HFFc6 (cell line): ENCODE measurements around the gene TJP1. TPM values are rescaled to one million over a fixed set of nuclear protein-coding genes. Genes with fewer than 3 reads are reported as not detected.

Experiments
- DNase-seq: peaks from one replicate; pipeline ENCODE4 v3.0.0-alpha.2; 2018
- H3K27ac Mint-ChIP-seq: 2 replicates; pipeline ENCODE4 v1.8.0; 2020; ENCODE audit warnings: mild to moderate bottlenecking, mixed read lengths
- H3K27me3 Mint-ChIP-seq: 2 replicates; pipeline ENCODE4 v1.8.0; 2021; ENCODE audit warnings: mild to moderate bottlenecking, moderate library complexity, mixed read lengths; ENCODE audit not compliant: insufficient read depth
- H3K36me3 Mint-ChIP-seq: 2 replicates; pipeline ENCODE4 v1.8.0; 2021; ENCODE audit warnings: low read depth, mixed read lengths
- H3K4me1 Mint-ChIP-seq: 2 replicates; pipeline ENCODE4 v1.8.0; 2020; ENCODE audit warnings: low read depth, mixed read lengths
- H3K4me3 Mint-ChIP-seq: 2 replicates; pipeline ENCODE4 v1.8.0; 2020; ENCODE audit warnings: mild to moderate bottlenecking, moderate library complexity, mixed read lengths
- H3K9me3 Mint-ChIP-seq: 2 replicates; pipeline ENCODE4 v1.8.0; 2020; ENCODE audit warnings: mild to moderate bottlenecking, mixed read lengths
- total RNA-seq, 6 experiments: library from RNA; stranded (reverse); fragmentation: NEBNext Ultra II Directional; extraction: Animal tissue kit (Norgen Biotek cat#: 25700); gene quantifications; 2 replicates in 1 of 6; 3 replicates in 5 of 6; pipeline ENCODE4 v1.2.3, GENCODE V29; 2021
- TF ChIP-seq, protein P1 (sequence below): fragments of 200-600 bp; sonication (generic); IDR thresholded peaks from 2 replicates; pipeline ENCODE4 v1.5.0; 2021; ENCODE audit warnings: antibody characterized with exemption, mild to moderate bottlenecking

TJP1 gene
- total RNA-seq, 6 experiments from 2014 or later: 60.1 to 76.3 (median 70.4) TPM

DNA sequence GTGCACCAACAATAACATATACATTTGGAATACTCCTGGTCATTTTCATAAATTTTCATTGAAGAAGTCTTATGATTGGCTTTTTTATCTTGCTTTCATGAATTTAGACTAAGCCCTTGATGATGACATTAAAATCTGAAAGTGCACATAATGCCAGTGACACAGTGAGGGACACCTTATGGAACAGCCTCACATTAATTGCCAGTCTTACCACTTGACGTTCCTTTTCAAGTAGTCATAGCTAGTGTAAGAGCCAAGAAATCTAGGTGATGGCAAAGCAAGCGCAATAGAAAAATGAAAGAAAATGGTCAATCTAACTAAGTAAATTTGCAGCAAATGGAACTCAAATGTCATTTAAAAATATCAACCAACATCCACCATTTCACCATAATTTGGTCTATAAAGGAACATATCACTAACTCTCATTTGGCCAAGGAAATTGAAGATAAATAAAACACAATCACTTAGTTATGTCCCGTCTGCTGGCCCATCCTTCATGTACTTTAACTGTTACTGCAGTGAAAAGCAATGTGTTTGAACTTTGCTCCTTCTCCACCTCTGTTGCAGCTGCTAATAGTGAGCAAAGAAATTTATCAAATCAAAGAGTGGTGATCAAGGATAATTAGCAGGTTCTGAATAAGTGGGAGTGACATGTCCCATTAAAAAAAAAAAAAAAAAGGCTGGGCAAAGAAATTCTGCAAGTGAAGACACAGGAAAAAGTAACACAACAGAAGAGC, 110.0 kb downstream of the TJP1 start:
- Mint-ChIP-seq H3K9me3 (no peaks in the 10 kb centered on the region), H3K4me1 (no peaks in the 10 kb centered on the region; the same call in 1 of the 2 replicates), H3K36me3 (peaks cover 10% of the 10 kb centered on the region; the same call in 1 of the 2 replicates), H3K27me3 (no peaks in the 10 kb centered on the region; the same call in none of the 2 replicates), H3K27ac (no peak overlapping the region), H3K4me3 (no peak overlapping the region)
- DNase-seq: no peak
- TF ChIP-seq, protein P1, sequence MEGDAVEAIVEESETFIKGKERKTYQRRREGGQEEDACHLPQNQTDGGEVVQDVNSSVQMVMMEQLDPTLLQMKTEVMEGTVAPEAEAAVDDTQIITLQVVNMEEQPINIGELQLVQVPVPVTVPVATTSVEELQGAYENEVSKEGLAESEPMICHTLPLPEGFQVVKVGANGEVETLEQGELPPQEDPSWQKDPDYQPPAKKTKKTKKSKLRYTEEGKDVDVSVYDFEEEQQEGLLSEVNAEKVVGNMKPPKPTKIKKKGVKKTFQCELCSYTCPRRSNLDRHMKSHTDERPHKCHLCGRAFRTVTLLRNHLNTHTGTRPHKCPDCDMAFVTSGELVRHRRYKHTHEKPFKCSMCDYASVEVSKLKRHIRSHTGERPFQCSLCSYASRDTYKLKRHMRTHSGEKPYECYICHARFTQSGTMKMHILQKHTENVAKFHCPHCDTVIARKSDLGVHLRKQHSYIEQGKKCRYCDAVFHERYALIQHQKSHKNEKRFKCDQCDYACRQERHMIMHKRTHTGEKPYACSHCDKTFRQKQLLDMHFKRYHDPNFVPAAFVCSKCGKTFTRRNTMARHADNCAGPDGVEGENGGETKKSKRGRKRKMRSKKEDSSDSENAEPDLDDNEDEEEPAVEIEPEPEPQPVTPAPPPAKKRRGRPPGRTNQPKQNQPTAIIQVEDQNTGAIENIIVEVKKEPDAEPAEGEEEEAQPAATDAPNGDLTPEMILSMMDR: no peak

DNA sequence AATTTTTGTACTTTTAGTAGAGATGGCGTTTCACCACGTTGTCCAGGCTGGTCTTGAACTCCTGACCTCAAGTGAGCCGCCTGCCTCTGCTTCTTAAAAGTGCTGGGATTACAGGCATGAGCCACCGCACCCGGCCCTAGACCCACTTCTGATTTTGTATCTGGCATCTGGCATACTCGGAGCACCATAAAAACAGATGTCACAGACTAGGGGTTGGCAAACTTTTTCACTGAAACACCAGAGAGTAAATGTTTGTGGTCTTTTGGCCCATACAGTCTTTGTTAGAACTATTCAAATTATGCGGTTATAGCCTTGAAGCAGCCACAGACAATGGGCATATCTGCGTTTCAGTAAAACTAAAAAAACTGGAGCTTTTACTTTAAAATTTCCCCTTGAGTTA, 110.7 kb downstream of the TJP1 start:
- DNase-seq: no peak
- Mint-ChIP-seq H3K36me3 (peaks cover 12% of the 10 kb centered on the region; the same call in 1 of the 2 replicates), H3K27ac (no peak overlapping the region), H3K4me1 (no peaks in the 10 kb centered on the region; the same call in 1 of the 2 replicates), H3K9me3 (no peaks in the 10 kb centered on the region), H3K4me3 (no peak overlapping the region), H3K27me3 (peaks cover under 1% of the 10 kb centered on the region)
- TF ChIP-seq, protein P1: no peak

DNA sequence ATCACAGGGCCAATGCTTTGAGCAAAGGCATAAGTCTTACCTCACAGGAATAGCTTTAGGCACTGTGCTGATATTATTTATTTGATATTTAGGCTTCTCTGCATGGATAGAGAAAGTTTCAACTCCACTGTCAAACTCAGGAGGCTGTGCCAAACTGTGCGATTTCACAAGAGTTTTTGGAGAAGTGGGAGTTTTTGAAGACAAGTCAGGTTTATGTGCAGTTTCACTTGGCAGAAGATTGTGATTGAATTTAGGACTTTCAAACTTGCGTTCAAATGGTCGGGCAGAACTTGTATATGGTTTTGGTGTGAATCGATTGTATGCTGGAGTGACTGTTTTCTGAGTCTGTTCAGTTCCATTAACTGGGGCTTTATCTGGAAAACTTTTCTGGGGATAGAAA, 113.7 kb downstream of the TJP1 start:
- TF ChIP-seq, protein P1: no peak
- peaks cover 16% of the 10 kb centered on the region; the same call in 1 of the 2 replicates for H3K36me3 Mint-ChIP-seq
- H3K4me3 Mint-ChIP-seq: no peak overlapping the region
- H3K9me3 Mint-ChIP-seq: no peaks in the 10 kb centered on the region
- H3K4me1 Mint-ChIP-seq: no peaks in the 10 kb centered on the region; the same call in 1 of the 2 replicates
- H3K27ac Mint-ChIP-seq: no peak overlapping the region
- no peak for DNase-seq
- peaks cover 1% of the 10 kb centered on the region; the same call in 1 of the 2 replicates for H3K27me3 Mint-ChIP-seq

DNA sequence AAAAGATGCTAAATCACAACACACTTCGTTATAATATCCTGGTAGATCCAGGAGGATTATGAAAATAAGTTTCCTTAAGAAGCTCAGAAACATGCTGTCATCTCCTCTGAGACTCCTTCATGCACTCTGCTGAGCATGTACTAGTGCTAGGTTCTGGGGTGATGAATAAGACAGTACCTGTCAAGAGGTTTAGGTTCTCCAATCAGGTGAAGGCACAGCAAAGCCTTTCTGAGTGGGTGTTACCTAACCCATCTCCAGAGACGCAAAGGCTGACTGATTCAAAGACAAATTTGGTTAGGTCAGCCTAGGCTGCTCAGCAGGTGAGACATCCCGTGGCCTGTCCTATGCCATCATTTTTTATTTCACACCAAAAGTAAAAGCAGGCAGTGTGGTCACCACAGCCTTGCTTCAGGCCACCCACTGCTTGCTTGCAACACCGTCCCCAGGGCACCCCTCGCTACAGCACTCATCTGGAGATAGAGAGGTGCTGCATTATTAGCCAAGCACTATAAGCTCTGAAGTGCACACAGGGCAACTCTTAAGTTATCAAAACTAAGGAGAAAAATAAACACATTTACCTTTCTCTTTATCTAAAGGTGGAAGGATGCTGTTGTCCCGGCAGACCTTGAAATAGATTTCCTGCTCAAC, 117.2 kb downstream of the TJP1 start:
- H3K4me1 Mint-ChIP-seq: no peaks in the 10 kb centered on the region
- H3K27ac Mint-ChIP-seq: no peak overlapping the region
- H3K9me3 Mint-ChIP-seq: no peaks in the 10 kb centered on the region
- no peak for DNase-seq
- H3K36me3 Mint-ChIP-seq: peaks cover 36% of the 10 kb centered on the region
- H3K27me3 Mint-ChIP-seq: 0 out of 2 replicates have a peak, but pooled peaks cover 1% of the 10 kb centered on the region
- H3K4me3 Mint-ChIP-seq: no peak overlapping the region
- TF ChIP-seq, protein P1: no peak

DNA sequence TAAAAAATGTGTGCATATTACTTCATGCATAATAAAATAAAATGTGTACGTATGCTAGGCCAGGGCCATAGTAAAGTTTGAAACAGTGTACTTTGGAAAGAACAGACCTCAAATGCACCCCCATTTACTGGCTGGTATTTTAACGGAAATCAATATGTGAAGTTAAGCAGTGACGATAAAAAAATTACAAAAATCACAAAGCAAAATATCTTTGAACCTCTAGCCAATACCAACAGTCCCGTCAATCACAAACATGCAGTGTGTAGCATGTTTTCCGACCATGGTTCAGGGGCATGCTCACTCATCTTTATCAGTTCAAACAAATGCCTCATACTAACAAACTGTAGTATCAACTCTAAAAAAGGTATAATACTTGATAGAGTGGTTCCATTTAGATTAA, 121.1 kb downstream of the TJP1 start:
- H3K4me3 Mint-ChIP-seq: no peak overlapping the region

More for the DNA sequence above, 121.1 kb downstream of the TJP1 start:
- TF ChIP-seq, protein P1: no peak
- DNase-seq: no peak
- H3K9me3 Mint-ChIP-seq: no peaks in the 10 kb centered on the region
- peaks cover 1% of the 10 kb centered on the region for H3K27me3 Mint-ChIP-seq
- H3K36me3 Mint-ChIP-seq: peaks cover 29% of the 10 kb centered on the region
- H3K27ac Mint-ChIP-seq: no peak overlapping the region
- peaks cover 20% of the 10 kb centered on the region for H3K4me1 Mint-ChIP-seq
